Keratinocyte (primary cell): ENCODE measurements around the gene RBBP5.

Experiments
- CTCF ChIP-seq, 3 experiments: IDR thresholded peaks in 1 of 3; conservative IDR thresholded peaks in 1 of 3; optimal IDR thresholded peaks in 1 of 3; 2 replicates in 2 of 3; 3 replicates in 1 of 3; pipeline versions ENCODE3 to v1.5.1; 2011; ENCODE audit warnings: low read length in 3 of 3, mild to moderate bottlenecking in 3 of 3, moderate library complexity in 2 of 3, control low read depth in 1 of 3, inconsistent platforms in 1 of 3; ENCODE audit not compliant: insufficient read depth in 2 of 3; ENCODE audit errors: extremely low read depth in 1 of 3
- EZH2 ChIP-seq: IDR thresholded peaks from one replicate; pipeline ENCODE4 v1.6.1; 2012; ENCODE audit warnings: inconsistent platforms, mild to moderate bottlenecking, low read length, moderate library complexity

GRCh38 chr1:205142102-205142469 is 20.3 kb upstream of the RBBP5 start:
- TF ChIP-seq CTCF (optimal IDR thresholded peaks at IDR 0.05 in 1 of 3, IDR thresholded peaks at IDR 0.05 in 1 of 3, conservative IDR thresholded peaks at IDR 0.05 in 1 of 3; ENCODE audit: extremely low read depth in 1 of 3, insufficient read depth in 2 of 3, low read length in 3 of 3) (no peak), EZH2 (no peak)
